ENCODE results near the gene RFTN1. TPM values are rescaled to one million over a fixed set of nuclear protein-coding genes. Genes with fewer than 3 reads are reported as not detected.

Gene RFTN1
- total RNA-seq, 2 experiments from 2014 or later, result 95.9 to 109 TPM

GRCh38 chr3:16382845-16383244 lies 130.7 kb downstream of the RFTN1 start:
- Mint-ChIP-seq H3K27ac (peak overlapping the region; percentile 32), H3K4me1 (ENCODE audit: low read depth) (peaks cover 58% of the 10 kb centered on the region), H3K36me3 (ENCODE audit: low read depth) (peaks cover 47% of the 10 kb centered on the region), H3K9me3 (peaks cover 10% of the 10 kb centered on the region), H3K4me3 (no peak overlapping the region), H3K27me3 (ENCODE audit: low read depth) (no peaks in the 10 kb centered on the region)
- intact Hi-C loops (cut with micrococcal nuclease), result no loop called here
- DNase-seq, result peak; percentile 25
- CTCF ChIA-PET, result interaction anchor here (0.7 kb wide), 1 partner anchor 32 kb away, joined by 3 read pairs; no protein-coding TSS in a partner anchor

DNA sequence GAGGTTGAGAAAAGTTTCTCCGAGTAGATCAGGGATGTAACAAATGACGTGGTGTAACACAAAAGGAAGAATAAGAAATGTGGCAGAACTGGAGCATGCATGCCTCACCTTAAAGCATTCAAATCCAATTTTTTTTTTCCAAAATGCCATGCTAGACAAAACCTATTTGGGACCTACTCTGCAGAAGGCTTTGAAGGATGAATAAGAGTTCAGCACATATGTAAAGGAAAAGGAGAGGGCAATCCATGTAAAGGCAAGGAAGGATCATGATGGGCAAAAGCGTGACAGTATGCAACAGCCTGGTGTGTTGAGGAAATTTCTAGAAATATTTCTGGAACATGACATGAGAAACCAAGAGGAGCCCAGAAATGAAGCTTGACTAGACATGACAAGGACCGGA lies 132.1 kb downstream of the RFTN1 start:
- H3K27me3 Mint-ChIP-seq (ENCODE audit: low read depth), result no peaks in the 10 kb centered on the region
- intact Hi-C loops (cut with micrococcal nuclease), result no loop called here
- H3K36me3 Mint-ChIP-seq (ENCODE audit: low read depth), result peaks cover 54% of the 10 kb centered on the region
- peaks cover 11% of the 10 kb centered on the region for H3K9me3 Mint-ChIP-seq
- peaks cover 59% of the 10 kb centered on the region for H3K4me1 Mint-ChIP-seq (ENCODE audit: low read depth)
- no peak for DNase-seq
- CTCF ChIA-PET, result no interaction called here
- peak overlapping the region; percentile 16 for H3K27ac Mint-ChIP-seq
- no peak overlapping the region for H3K4me3 Mint-ChIP-seq

DNA sequence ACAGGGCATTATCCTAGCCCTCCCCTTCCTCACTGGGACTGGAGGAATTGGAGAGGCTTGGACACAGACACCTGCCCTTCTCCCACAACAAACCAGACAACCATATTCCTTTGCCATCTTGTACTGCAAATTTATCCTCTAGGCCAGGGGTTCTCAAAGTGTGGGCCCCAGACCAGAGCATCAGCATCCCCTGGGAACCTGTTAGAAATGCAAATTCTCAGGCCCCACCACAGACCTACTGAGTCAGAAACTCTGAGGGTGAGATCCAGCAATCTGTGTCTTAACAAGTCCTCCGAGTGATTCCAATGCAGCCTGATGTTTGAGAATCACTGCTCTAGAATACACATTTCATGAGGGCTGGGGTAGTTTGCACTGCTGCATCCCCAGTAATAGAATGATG lies 133.1 kb downstream of the RFTN1 start:
- H3K27me3 Mint-ChIP-seq (ENCODE audit: low read depth), result no peaks in the 10 kb centered on the region
- H3K4me1 Mint-ChIP-seq (ENCODE audit: low read depth), result peaks cover 69% of the 10 kb centered on the region
- peaks cover 11% of the 10 kb centered on the region for H3K9me3 Mint-ChIP-seq
- DNase-seq, result no peak
- H3K27ac Mint-ChIP-seq, result peak overlapping the region; percentile 77
- intact Hi-C loops (cut with micrococcal nuclease), result no loop called here
- CTCF ChIA-PET, result no interaction called here
- no peak overlapping the region for H3K4me3 Mint-ChIP-seq
- H3K36me3 Mint-ChIP-seq (ENCODE audit: low read depth), result peaks cover 59% of the 10 kb centered on the region

GRCh38 chr3:16379838-16380237 lies 133.7 kb downstream of the RFTN1 start:
- H3K36me3 Mint-ChIP-seq (ENCODE audit: low read depth), result peaks cover 63% of the 10 kb centered on the region
- H3K4me1 Mint-ChIP-seq (ENCODE audit: low read depth), result peaks cover 75% of the 10 kb centered on the region
- H3K9me3 Mint-ChIP-seq, result peaks cover 11% of the 10 kb centered on the region
- H3K27ac Mint-ChIP-seq, result peak overlapping the region; percentile 77
- intact Hi-C loops (cut with micrococcal nuclease), result loop anchor here (10.0 kb wide), 1 partner anchor 1065 kb away; no protein-coding TSS in a partner anchor
- CTCF ChIA-PET, result interaction anchor here (0.6 to 0.7 kb wide), 2 partner anchors 39 to 170 kb away, joined by 3 read pairs; no protein-coding TSS in a partner anchor
- H3K27me3 Mint-ChIP-seq (ENCODE audit: low read depth), result no peaks in the 10 kb centered on the region
- no peak overlapping the region for H3K4me3 Mint-ChIP-seq
- peak; percentile 26 for DNase-seq

- peaks cover 11% of the 10 kb centered on the region for H3K9me3 Mint-ChIP-seq
- peaks cover 82% of the 10 kb centered on the region for H3K4me1 Mint-ChIP-seq (ENCODE audit: low read depth)
- H3K27ac Mint-ChIP-seq, result peak overlapping the region; percentile 80
- H3K27me3 Mint-ChIP-seq (ENCODE audit: low read depth), result no peaks in the 10 kb centered on the region
- peaks cover 71% of the 10 kb centered on the region for H3K36me3 Mint-ChIP-seq (ENCODE audit: low read depth)
- intact Hi-C loops (cut with micrococcal nuclease), result loop anchor here (10.0 kb wide), 1 partner anchor 1064 kb away; no protein-coding TSS in a partner anchor
- no peak overlapping the region for H3K4me3 Mint-ChIP-seq
- CTCF ChIA-PET, result no interaction called here
- DNase-seq, result peak; percentile 44
These were observed 134.6 kb downstream of the RFTN1 start for GRCh38 chr3:16378920-16379319.

DNA sequence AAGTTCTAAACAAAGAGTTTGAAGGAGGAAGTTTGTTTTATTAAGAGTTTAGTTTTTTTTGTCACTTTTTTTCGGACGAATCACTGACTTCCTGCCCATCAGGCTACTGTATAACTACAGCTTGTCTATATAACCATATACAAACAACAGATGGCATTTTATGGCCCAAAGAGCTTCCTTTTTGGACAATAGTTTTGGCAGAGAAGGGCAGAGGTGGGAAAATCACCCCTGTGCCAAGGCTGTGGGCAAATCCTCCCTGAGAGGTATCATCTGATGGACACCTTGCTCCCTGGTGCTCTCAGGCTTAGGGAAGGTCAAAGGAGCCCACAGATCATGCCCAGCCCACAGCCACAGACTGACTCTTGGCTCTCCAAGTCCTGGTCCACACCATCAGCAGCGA lies 135.1 kb downstream of the RFTN1 start:
- DNase-seq, result no peak
- Mint-ChIP-seq H3K27me3 (ENCODE audit: low read depth) (no peaks in the 10 kb centered on the region), H3K4me3 (no peak overlapping the region), H3K4me1 (ENCODE audit: low read depth) (peaks cover 84% of the 10 kb centered on the region), H3K27ac (peak overlapping the region; percentile 85), H3K9me3 (peaks cover 11% of the 10 kb centered on the region), H3K36me3 (ENCODE audit: low read depth) (peaks cover 72% of the 10 kb centered on the region)
- CTCF ChIA-PET, result no interaction called here
- intact Hi-C loops (cut with micrococcal nuclease), result loop anchor here (10.0 kb wide), 1 partner anchor 1064 kb away; no protein-coding TSS in a partner anchor

GRCh38 chr3:16377847-16378302 lies 135.6 kb downstream of the RFTN1 start:
- CTCF ChIA-PET, result interaction anchor here (0.9 to 1.4 kb wide), 3 partner anchors 87 to 134 kb away, joined by 3 to 4 read pairs (median 4); no protein-coding TSS in a partner anchor
- intact Hi-C loops (cut with micrococcal nuclease), result loop anchor here (1.0 to 10.0 kb wide), 6 partner anchors 39 to 1063 kb away; no protein-coding TSS in a partner anchor
- H3K4me1 Mint-ChIP-seq (ENCODE audit: low read depth), result peaks cover 86% of the 10 kb centered on the region
- H3K9me3 Mint-ChIP-seq, result peaks cover 11% of the 10 kb centered on the region
- no peaks in the 10 kb centered on the region for H3K27me3 Mint-ChIP-seq (ENCODE audit: low read depth)
- H3K4me3 Mint-ChIP-seq, result peak overlapping the region; percentile 36
- peaks cover 73% of the 10 kb centered on the region for H3K36me3 Mint-ChIP-seq (ENCODE audit: low read depth)
- H3K27ac Mint-ChIP-seq, result peak overlapping the region; percentile 85
- DNase-seq, result no peak

DNA sequence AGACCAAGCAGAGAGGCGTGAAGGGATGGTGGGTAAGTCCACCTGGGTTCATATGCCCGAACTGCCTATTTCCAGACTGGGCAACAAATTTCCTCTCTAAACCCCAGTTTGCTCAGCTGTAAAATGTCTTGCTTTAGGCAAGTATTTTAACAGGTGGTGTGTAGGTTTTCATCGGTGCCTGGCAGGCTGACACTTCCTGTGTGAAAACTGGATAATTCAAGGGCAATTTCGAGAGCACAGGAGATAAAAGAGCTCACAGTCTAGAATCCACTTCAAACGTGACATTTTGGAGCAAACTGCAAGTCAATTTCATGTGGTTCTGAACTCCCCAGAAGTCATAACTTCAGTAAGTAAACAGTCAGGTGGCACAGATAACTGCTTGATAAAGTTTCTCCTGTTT lies 136.3 kb downstream of the RFTN1 start:
- Mint-ChIP-seq H3K9me3 (peaks cover 11% of the 10 kb centered on the region), H3K27ac (peak overlapping the region; percentile 85), H3K4me3 (no peak overlapping the region), H3K27me3 (ENCODE audit: low read depth) (no peaks in the 10 kb centered on the region), H3K36me3 (ENCODE audit: low read depth) (peaks cover 72% of the 10 kb centered on the region), H3K4me1 (ENCODE audit: low read depth) (peaks cover 86% of the 10 kb centered on the region)
- DNase-seq, result peak; percentile 64
- intact Hi-C loops (cut with micrococcal nuclease), result loop anchor here (1.0 to 10.0 kb wide), 6 partner anchors 38 to 1062 kb away; no protein-coding TSS in a partner anchor
- CTCF ChIA-PET, result interaction anchor here (0.7 to 1.4 kb wide), 4 partner anchors 73 to 135 kb away, joined by 3 to 4 read pairs (median 4); no protein-coding TSS in a partner anchor

DNA sequence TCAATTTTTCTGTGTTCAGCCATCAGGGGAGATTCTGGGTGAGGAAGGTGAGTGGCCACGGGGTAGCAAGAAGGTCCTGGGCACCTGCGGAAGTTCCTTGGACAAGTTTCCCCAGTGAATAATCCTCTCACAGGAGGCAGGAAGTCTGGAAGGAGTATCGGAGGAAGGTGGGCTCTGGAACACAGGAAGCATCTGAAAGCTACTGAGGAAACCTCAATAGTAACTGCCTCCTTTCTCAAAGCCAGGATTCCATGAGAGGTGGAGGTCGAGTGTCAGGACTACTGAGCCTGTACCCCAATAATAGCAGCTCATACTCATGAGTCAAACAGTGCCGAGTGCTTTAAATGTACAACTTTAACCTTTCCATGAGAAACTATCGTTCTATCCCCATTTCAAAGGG lies 137.6 kb downstream of the RFTN1 start:
- CTCF ChIA-PET, result no interaction called here
- no peak overlapping the region for H3K4me3 Mint-ChIP-seq
- H3K36me3 Mint-ChIP-seq (ENCODE audit: low read depth), result peaks cover 71% of the 10 kb centered on the region
- intact Hi-C loops (cut with micrococcal nuclease), result loop anchor here (2.0 to 10.0 kb wide), 2 partner anchors 37 to 1061 kb away; no protein-coding TSS in a partner anchor
- peaks cover 97% of the 10 kb centered on the region for H3K4me1 Mint-ChIP-seq (ENCODE audit: low read depth)
- no peak for DNase-seq
- H3K9me3 Mint-ChIP-seq, result peaks cover 11% of the 10 kb centered on the region
- H3K27me3 Mint-ChIP-seq (ENCODE audit: low read depth), result no peaks in the 10 kb centered on the region
- peak overlapping the region; percentile 84 for H3K27ac Mint-ChIP-seq

DNA sequence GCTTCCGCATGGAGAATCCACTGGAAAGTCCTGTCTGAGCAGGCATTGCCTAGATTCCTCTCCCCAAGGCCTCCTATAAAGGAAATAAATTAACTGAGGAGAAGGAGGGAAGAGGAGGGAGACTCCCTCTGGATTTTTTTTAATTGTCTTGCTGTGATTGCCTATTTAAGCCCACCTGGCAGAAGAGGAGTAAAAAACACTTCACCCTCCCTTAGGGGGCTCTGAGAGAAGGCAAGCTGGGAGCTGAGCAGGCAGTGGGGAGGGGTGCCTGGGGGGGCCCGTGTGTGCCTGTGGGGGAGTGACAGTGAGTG lies 138.6 kb downstream of the RFTN1 start:
- CTCF ChIA-PET, result no interaction called here

DNA sequence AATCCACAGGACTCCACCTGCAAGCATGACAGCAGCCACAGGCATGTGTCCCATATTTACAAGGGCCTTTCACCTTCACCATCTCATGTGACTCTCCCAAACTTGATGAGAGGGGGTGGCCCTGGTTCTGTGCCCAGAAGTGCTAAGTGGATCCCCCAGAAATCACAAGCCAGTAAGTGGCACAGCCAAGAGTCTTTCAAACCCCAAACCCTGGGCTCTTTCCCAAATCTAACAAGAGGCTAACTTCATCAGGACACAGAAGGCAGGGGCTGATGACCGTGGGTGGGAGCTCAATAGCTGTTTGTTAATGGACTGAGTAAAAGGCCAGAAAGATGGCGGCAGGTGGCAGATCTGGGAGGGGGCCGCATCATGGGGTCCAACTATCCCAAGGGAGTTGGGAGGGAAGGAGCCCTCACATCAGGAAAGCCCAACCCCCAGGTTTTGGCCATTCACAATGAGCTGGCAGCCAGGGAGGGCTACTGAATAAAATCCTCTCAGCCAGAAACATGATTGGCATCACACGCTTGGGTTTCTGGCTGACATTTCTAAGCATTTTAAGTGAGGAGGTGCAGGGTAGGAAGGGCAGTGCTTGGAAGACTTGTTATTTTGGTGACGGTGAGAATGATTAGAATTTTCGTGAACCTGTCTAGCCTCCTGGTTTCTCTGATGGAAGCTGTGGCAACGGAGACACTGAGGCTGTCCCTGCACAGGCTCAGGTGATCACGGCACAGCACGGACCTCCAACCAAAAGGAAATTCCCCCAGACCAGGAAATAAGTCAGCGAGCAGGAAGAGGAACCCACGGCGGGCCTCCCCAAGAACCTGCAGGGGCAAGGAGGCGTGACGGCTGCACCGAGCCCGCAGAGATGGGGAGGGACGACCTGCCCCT lies 139.2 kb downstream of the RFTN1 start:
- intact Hi-C loops (cut with micrococcal nuclease), result loop anchor here (10.0 kb wide), 1 partner anchor 1059 kb away; no protein-coding TSS in a partner anchor
- Mint-ChIP-seq H3K27ac (peak overlapping the region; percentile 84), H3K4me3 (peak overlapping the region; percentile 48), H3K9me3 (peaks cover 11% of the 10 kb centered on the region), H3K27me3 (ENCODE audit: low read depth) (no peaks in the 10 kb centered on the region), H3K36me3 (ENCODE audit: low read depth) (peaks cover 75% of the 10 kb centered on the region), H3K4me1 (ENCODE audit: low read depth) (peaks cover 99% of the 10 kb centered on the region)
- peak; percentile 68 for DNase-seq
- CTCF ChIA-PET, result interaction anchor here (0.6 kb wide), 1 partner anchor 504 kb away, joined by 6 read pairs; no protein-coding TSS in a partner anchor

More for the DNA sequence above, 138.6 kb downstream of the RFTN1 start:
- H3K27ac Mint-ChIP-seq, result peak overlapping the region; percentile 84
- H3K4me3 Mint-ChIP-seq, result peak overlapping the region; percentile 48
- H3K27me3 Mint-ChIP-seq (ENCODE audit: low read depth), result no peaks in the 10 kb centered on the region
- no peak for DNase-seq
- peaks cover 73% of the 10 kb centered on the region for H3K36me3 Mint-ChIP-seq (ENCODE audit: low read depth)
- H3K4me1 Mint-ChIP-seq (ENCODE audit: low read depth), result peaks cover 99% of the 10 kb centered on the region
- H3K9me3 Mint-ChIP-seq, result peaks cover 11% of the 10 kb centered on the region
- intact Hi-C loops (cut with micrococcal nuclease), result loop anchor here (10.0 kb wide), 1 partner anchor 1060 kb away; no protein-coding TSS in a partner anchor

DNA sequence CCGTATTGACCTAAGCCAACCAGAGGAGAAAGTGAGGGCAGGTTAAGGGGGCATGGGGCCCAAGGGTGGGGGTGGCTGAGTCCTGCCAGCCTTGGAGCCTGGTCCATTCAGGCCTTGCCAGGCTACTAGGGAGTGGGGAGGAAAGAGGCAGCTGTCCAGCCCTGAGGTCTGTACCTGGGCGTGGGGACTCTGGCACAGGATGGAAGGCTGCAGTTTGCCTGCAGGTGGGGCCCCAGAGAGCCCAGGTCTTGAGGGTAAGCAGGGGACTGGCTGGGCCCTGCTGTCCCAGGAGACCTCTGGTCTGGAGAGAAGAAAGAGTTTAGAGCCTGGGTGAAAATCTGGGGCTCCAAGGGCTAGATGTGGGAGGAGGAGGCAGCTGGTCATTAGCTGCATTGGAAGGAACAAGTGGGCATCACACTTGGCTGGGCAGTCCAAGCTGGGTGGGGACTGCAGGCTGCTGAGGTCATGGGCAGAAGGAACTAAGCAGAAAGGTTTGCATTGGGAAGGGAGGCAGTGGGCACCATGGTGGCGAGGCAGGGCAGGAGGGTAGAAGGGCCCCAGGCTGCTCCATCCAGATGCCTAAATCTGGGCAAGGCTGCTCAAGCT lies 140.1 kb downstream of the RFTN1 start:
- Mint-ChIP-seq H3K4me3 (peak overlapping the region; percentile 15), H3K4me1 (ENCODE audit: low read depth) (peaks cover 94% of the 10 kb centered on the region), H3K9me3 (peaks cover 7% of the 10 kb centered on the region), H3K27ac (peak overlapping the region; percentile 72), H3K36me3 (ENCODE audit: low read depth) (peaks cover 74% of the 10 kb centered on the region), H3K27me3 (ENCODE audit: low read depth) (no peaks in the 10 kb centered on the region)
- CTCF ChIA-PET, result no interaction called here
- DNase-seq, result no peak
- intact Hi-C loops (cut with micrococcal nuclease), result loop anchor here (10.0 kb wide), 1 partner anchor 1059 kb away; no protein-coding TSS in a partner anchor

Data from activated naive CD4-positive, alpha-beta T cell treated with anti-CD3 and anti-CD28 coated beads for 36 hours (primary cell).